Thoracic aorta (tissue), 2 donors: ENCODE measurements around the gene ZCCHC7. TPM values are rescaled to one million over a fixed set of nuclear protein-coding genes. Genes with fewer than 3 reads are reported as not detected.

Source experiments
- ATAC-seq: fragments of 150-250 bp; one replicate; pipeline ENCODE4 v1.8.0; 2017; ENCODE audit warnings: low read depth; ENCODE audit not compliant: insufficient number of reproducible peaks, low FRiP score
- DNase-seq: peaks from one replicate; pipeline ENCODE4 v3.0.0-alpha.2; 2020; ENCODE audit warnings: low spot score
- H3K27ac ChIP-seq, 2 donors: fragments of 200-600 bp; sonication (generic); 1 replicate in 1 of 2; 2 replicates in 1 of 2; pipeline ENCODE4 v1.5.1; 2016; ENCODE audit warnings: mild to moderate bottlenecking in 2 of 2, moderate library complexity in 2 of 2
- H3K27me3 ChIP-seq: fragments of 200-600 bp; sonication (generic); replicated peaks from 2 replicates; pipeline ENCODE4 v1.6.0; 2016; ENCODE audit warnings: mild to moderate bottlenecking; ENCODE audit not compliant: insufficient read depth
- H3K36me3 ChIP-seq: fragments of 200-600 bp; sonication (generic); one replicate; pipeline ENCODE4 v1.5.1; 2016
- H3K4me1 ChIP-seq, 2 donors: fragments of 200-600 bp; sonication (generic); 1 replicate in 1 of 2; 2 replicates in 1 of 2; pipeline versions ENCODE4 v1.5.1 to v1.6.0; 2016; ENCODE audit warnings: low read depth in 2 of 2, mild to moderate bottlenecking in 1 of 2; ENCODE audit not compliant: control insufficient read depth in 1 of 2
- H3K4me3 ChIP-seq: fragments of 200-600 bp; sonication (generic); 2 replicates; pipeline ENCODE4 v1.5.1; 2016; ENCODE audit warnings: mild to moderate bottlenecking
- H3K9me3 ChIP-seq: fragments of 200-600 bp; sonication (generic); 2 replicates; pipeline ENCODE4 v1.5.1; 2016
- CTCF ChIP-seq: fragments of 200-600 bp; sonication (generic); IDR thresholded peaks from one replicate; pipeline ENCODE4 v1.5.1; 2019; ENCODE audit warnings: antibody characterized with exemption
- total RNA-seq, 2 donors: library from RNA; depleted of rRNA; stranded (reverse); fragments of >200 nt; gene quantifications; one replicate each; pipeline versions ENCODE4 v1.1.0 to v1.2.3, GENCODE V29; 2016

The ZCCHC7 gene
- total RNA-seq, 2 donors from 2014 or later = 13.8 to 19.5 TPM

DNA sequence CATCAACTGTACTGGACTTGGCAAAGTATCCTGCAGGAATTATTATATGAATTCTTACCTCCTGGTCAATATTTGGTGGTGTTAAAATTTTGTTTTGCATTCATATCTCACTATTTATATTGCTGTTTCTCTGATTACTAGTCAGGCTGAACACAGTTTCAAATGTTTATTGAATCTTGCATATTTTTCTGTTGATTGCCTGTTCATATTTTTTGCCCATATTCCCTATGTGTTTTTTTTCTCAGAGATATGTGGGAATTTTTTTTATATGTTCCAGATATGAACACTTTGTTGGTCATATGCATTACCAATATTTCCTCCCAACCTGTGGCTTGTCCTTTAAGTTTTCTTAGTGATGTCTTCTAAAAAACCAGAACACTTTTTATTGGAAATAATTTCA, 153.2 kb downstream of the ZCCHC7 start:
- no peak for ATAC-seq
- no peaks in the 10 kb centered on the region for H3K9me3 ChIP-seq
- no peaks in the 10 kb centered on the region for H3K4me1 ChIP-seq
- H3K27me3 ChIP-seq = no peaks in the 10 kb centered on the region
- DNase-seq = no peak
- H3K4me3 ChIP-seq = no peak overlapping the region
- H3K27ac ChIP-seq = no peak overlapping the region
- no peaks in the 10 kb centered on the region for H3K36me3 ChIP-seq
- TF ChIP-seq CTCF = no peak

DNA sequence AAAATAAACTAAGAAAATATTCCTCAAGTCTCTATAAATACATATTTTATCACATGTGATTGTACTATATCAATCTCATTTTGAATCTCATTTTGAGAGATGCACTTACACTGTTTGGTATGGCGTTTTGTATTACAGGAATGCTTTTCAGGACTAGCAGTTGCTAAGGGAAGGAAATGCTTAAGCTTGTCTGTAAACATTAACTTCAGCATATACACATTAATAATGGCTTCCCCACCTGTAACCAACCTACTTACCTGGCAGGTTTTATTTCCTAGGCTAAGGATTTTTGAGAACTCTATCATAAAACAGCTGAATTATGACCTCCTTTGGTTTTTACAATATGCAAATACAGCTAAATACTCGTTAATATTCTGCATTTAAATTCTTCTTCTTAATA, 161.2 kb downstream of the ZCCHC7 start:
- DNase-seq (no peak), ATAC-seq (no peak)
- Histone ChIP-seq H3K27me3 (no peaks in the 10 kb centered on the region), H3K4me1 (peaks cover 13% of the 10 kb centered on the region in 2 donors), H3K36me3 (no peaks in the 10 kb centered on the region), H3K4me3 (no peak overlapping the region), H3K27ac (no peak overlapping the region), H3K9me3 (no peaks in the 10 kb centered on the region)
- no peak for TF ChIP-seq CTCF

DNA sequence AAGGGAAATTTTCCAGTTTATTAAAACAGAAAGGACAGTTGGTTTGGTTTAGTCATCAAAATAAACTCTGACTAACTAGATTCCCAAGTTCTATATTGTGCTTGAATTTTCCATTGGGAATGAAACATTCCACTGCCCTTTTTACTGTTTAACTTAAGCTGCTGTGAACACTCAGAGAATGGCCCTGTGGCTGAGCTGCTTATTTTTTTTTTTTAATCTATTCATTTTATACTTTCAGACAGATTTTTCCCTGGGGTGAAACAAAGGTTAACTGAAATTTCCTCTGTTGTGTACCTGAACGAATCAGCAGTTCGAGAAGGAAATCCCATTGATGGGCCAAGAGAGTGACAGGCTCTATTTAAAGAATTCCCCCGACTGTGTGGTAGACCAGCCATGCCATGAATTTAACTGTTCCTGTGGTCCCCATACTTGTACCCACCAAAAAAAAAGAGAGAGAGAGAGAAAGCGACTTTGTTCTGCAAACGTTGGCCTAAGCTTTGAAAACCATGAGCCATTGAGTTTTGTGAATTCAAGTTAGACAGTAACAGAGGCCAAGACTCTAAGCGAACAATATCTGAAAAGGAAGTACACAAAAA, 163.5 kb downstream of the ZCCHC7 start:
- Histone ChIP-seq H3K36me3 (no peaks in the 10 kb centered on the region), H3K27ac (no peak overlapping the region), H3K9me3 (no peaks in the 10 kb centered on the region), H3K4me1 (peaks cover 13% of the 10 kb centered on the region in 2 donors), H3K27me3 (no peaks in the 10 kb centered on the region), H3K4me3 (no peak overlapping the region)
- DNase-seq (no peak), ATAC-seq (no peak)
- no peak for TF ChIP-seq CTCF

- TF ChIP-seq CTCF = no peak
- no peak for DNase-seq
- Histone ChIP-seq H3K27ac (no peak overlapping the region), H3K9me3 (no peaks in the 10 kb centered on the region), H3K36me3 (no peaks in the 10 kb centered on the region), H3K27me3 (no peaks in the 10 kb centered on the region), H3K4me3 (no peak overlapping the region), H3K4me1 (peaks cover 13% of the 10 kb centered on the region in 2 donors)
- ATAC-seq = no peak
Measured at GRCh38 chr9:37284636-37285035, 164.3 kb downstream of the ZCCHC7 start.

DNA sequence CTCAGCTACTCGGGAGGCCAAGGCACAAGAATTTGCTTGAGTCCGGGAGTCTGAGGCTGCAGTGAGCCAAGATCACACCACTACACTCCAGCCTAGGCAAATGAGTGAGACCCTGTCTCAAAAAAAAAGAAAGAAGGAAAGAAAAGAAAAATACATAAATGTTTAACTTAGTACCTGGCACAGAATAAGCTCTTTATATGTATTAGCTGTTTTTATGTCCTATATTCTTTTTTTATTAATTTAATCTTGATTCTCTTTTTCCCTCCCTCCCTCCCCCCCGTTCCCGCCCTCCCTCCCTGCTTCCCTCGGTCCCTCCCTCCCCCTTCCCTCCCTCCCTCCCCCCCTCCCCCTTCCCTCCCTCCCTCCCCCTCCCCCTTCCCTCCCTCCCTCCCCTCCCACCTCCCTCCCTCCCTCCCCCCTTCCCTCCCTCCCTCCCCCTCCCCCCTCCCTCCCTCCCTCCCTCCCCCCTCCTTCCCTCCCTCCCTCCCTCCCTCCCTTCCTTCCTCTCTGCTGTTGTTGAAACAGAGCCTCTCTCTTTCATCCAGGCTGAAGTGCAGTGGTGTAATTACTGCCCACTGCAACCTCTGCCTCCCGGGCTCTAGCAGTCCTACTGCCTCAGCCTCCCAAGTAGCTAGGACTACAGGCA, 166.3 kb downstream of the ZCCHC7 start:
- Histone ChIP-seq H3K9me3 (no peaks in the 10 kb centered on the region), H3K36me3 (no peaks in the 10 kb centered on the region), H3K27me3 (no peaks in the 10 kb centered on the region), H3K27ac (no peak overlapping the region), H3K4me3 (no peak overlapping the region), H3K4me1 (peaks cover 13 to 19% of the 10 kb centered on the region in 2 donors)
- ATAC-seq (no peak), DNase-seq (no peak)
- no peak for TF ChIP-seq CTCF
